Liver (tissue), 9 donors: ENCODE results near the gene CRYBG1. TPM values are rescaled to one million over a fixed set of nuclear protein-coding genes. Genes with fewer than 3 reads are reported as not detected.

Experiments
- DNase-seq: peaks from one replicate; pipeline ENCODE4 v3.0.0-alpha.2; 2017; ENCODE audit warnings: low spot score
- H3K27ac ChIP-seq, 2 donors: one replicate each; pipeline ENCODE4 v1.7.0; 2013; ENCODE audit warnings: inconsistent platforms in 2 of 2, low read length in 2 of 2, control low read depth in 1 of 2, low read depth in 1 of 2, mild to moderate bottlenecking in 1 of 2
- H3K27me3 ChIP-seq, 4 donors: one replicate each; pipeline versions ENCODE4 v1.6.1 to v1.7.0; 2013; ENCODE audit warnings: low read length in 3 of 4, inconsistent platforms in 1 of 4, mild to moderate bottlenecking in 1 of 4, moderate library complexity in 1 of 4; ENCODE audit not compliant: control insufficient read depth in 4 of 4, insufficient read depth in 4 of 4
- H3K36me3 ChIP-seq, 4 donors: one replicate each; pipeline versions ENCODE4 v1.6.1 to v1.7.0; 2013; ENCODE audit warnings: low read length in 3 of 4, mild to moderate bottlenecking in 3 of 4, low read depth in 1 of 4, moderate library complexity in 1 of 4; ENCODE audit not compliant: control insufficient read depth in 4 of 4, insufficient read depth in 3 of 4
- H3K4me1 ChIP-seq, 4 donors: one replicate each; pipeline versions ENCODE4 v1.6.1 to v1.7.0; 2013; ENCODE audit warnings: low read length in 3 of 4, mild to moderate bottlenecking in 3 of 4, moderate library complexity in 1 of 4; ENCODE audit not compliant: control insufficient read depth in 4 of 4, insufficient read depth in 4 of 4
- H3K4me3 ChIP-seq, 3 donors: one replicate each; pipeline versions ENCODE4 v1.6.1 to v1.7.0; 2013; ENCODE audit warnings: low read length in 3 of 3, control low read depth in 1 of 3, low read depth in 1 of 3, mild to moderate bottlenecking in 1 of 3
- H3K9ac ChIP-seq, 2 donors: one replicate each; pipeline ENCODE4 v1.7.0; 2013; ENCODE audit warnings: low read length in 2 of 2, mild to moderate bottlenecking in 2 of 2, moderate library complexity in 2 of 2, control low read depth in 1 of 2, low read depth in 1 of 2
- H3K9me3 ChIP-seq, 4 donors: one replicate each; pipeline versions ENCODE4 v1.6.1 to v1.7.0; 2013; ENCODE audit warnings: low read length in 3 of 4; ENCODE audit not compliant: control insufficient read depth in 4 of 4
- EGR1 ChIP-seq, 2 donors: IDR thresholded peaks; 2 replicates each; pipeline ENCODE4 v1.6.1; 2016 to 2018; ENCODE audit warnings: antibody characterized with exemption in 2 of 2, low read depth in 2 of 2
- FOXA1 ChIP-seq: IDR thresholded peaks from 2 replicates; pipeline ENCODE4 v1.6.1; 2016; ENCODE audit warnings: antibody characterized with exemption
- FOXA2 ChIP-seq: IDR thresholded peaks from 2 replicates; pipeline ENCODE4 v1.6.1; 2016; ENCODE audit warnings: antibody characterized with exemption
- GABPA ChIP-seq, 2 donors: IDR thresholded peaks in 1 of 2; conservative IDR thresholded peaks in 1 of 2; 2 replicates each; pipeline ENCODE4 v1.6.1; 2016; ENCODE audit warnings: antibody characterized with exemption in 2 of 2, mild to moderate bottlenecking in 1 of 2, moderate library complexity in 1 of 2
- HNF4A ChIP-seq, 2 donors: conservative IDR thresholded peaks; 2 replicates each; pipeline ENCODE4 v1.6.1; 2016; ENCODE audit warnings: antibody characterized with exemption in 2 of 2, mild to moderate bottlenecking in 2 of 2
- HNF4G ChIP-seq: IDR thresholded peaks from 2 replicates; pipeline ENCODE4 v1.6.1; 2016; ENCODE audit warnings: antibody characterized with exemption
- JUND ChIP-seq, 2 donors: IDR thresholded peaks; 2 replicates each; pipeline ENCODE4 v1.6.1; 2016; ENCODE audit warnings: antibody characterized with exemption in 2 of 2
- NR2F2 ChIP-seq: IDR thresholded peaks from 2 replicates; pipeline ENCODE4 v1.6.1; 2016; ENCODE audit warnings: antibody characterized with exemption
- RAD21 ChIP-seq, 2 donors: IDR thresholded peaks; 2 replicates each; pipeline ENCODE4 v1.6.1; 2016; ENCODE audit warnings: antibody characterized with exemption in 2 of 2, mild to moderate bottlenecking in 2 of 2
- RXRA ChIP-seq, 2 donors: IDR thresholded peaks; 2 replicates each; pipeline ENCODE4 v1.6.1; 2017 to 2018; ENCODE audit warnings: antibody characterized with exemption in 2 of 2, mild to moderate bottlenecking in 1 of 2
- SP1 ChIP-seq: IDR thresholded peaks from 2 replicates; pipeline ENCODE4 v1.6.1; 2018; ENCODE audit warnings: antibody characterized with exemption, mild to moderate bottlenecking
- TAF1 ChIP-seq: conservative IDR thresholded peaks from 2 replicates; pipeline ENCODE4 v1.6.1; 2016; ENCODE audit warnings: antibody characterized with exemption, mild to moderate bottlenecking
- YY1 ChIP-seq: IDR thresholded peaks from 2 replicates; pipeline ENCODE4 v1.6.1; 2016; ENCODE audit warnings: antibody characterized with exemption, mild to moderate bottlenecking
- WGBS: extraction: QIAGEN DNeasy Blood & Tissue Kit; methylation state at CpG from one replicate; pipeline ENCODE4 v1.1.7; 2013; 5-methylcytosine and 5-hydroxymethylcytosine counted together
- polyA plus RNA-seq, 2 donors: library from polyadenylated mRNA; stranded (reverse) in 1 of 2; unstranded in 1 of 2; fragments of 200-250 nt in 1 of 2; fragments of >200 nt in 1 of 2; fragmentation: Nextera tagmentation in 1 of 2; extraction: Ambion mirVana in 1 of 2; gene quantifications; one replicate each; pipeline versions ENCODE4 v1.2.1 to v1.2.3, GENCODE V29; 2013 to 2015
- total RNA-seq, 2 donors: library from RNA; depleted of rRNA; stranded (reverse); fragments of >200 nt; gene quantifications; one replicate each; pipeline ENCODE4 v1.2.3, GENCODE V29; 2014
- TF ChIP-seq, protein P1 (sequence below): IDR thresholded peaks from 2 replicates; pipeline ENCODE4 v1.6.1; 2016; ENCODE audit warnings: antibody characterized with exemption
- TF ChIP-seq, protein P2 (sequence below): IDR thresholded peaks from 2 replicates; pipeline ENCODE4 v1.6.1; 2016; ENCODE audit warnings: antibody characterized with exemption
- TF ChIP-seq, protein P3 (sequence below): fragments of 150-350 bp; IDR thresholded peaks from 2 replicates; pipeline ENCODE4 v1.5.1; 2017; ENCODE audit warnings: improper control_type of control experiment, low read depth, low read length; ENCODE audit not compliant: missing input control
- TF ChIP-seq, protein P4 (sequence below): IDR thresholded peaks from 2 replicates; pipeline ENCODE4 v1.6.1; 2016; ENCODE audit warnings: antibody characterized with exemption, mild to moderate bottlenecking
- TF ChIP-seq, protein P5 (sequence below): IDR thresholded peaks from 2 replicates; pipeline ENCODE4 v1.6.1; 2016; ENCODE audit warnings: antibody characterized with exemption
- donor health status: healthy.
- donor health status: healthy.
- donor health status: healthy.
- donor health status: healthy.
- donor health status: healthy.

The CRYBG1 gene
- total and polyA plus RNA-seq, 4 donors = 2.3 to 8.7 (median 4.0) TPM

DNA sequence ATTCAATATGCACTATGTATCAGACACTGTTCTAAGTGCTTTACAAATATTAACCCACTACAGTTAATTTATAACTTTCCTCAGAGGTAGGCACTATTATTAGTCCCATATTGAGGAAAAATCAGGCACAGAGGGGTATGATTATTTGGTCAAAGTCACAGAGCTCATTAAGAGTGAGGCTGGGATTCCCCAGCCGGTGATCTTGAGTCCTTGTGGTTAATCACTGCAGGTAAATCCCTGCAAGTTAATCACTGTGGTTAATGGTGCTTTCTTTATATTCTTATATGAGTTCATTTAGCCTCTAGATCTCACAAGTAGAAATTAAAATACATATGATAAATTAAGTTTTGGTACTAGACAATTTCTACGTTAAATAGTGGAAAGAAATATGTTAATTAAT is 9.2 kb downstream of the CRYBG1 start:
- Histone ChIP-seq H3K9ac (no peak overlapping the region), H3K36me3 (no peaks in the 10 kb centered on the region), H3K27ac (no peak overlapping the region), H3K9me3 (no peaks in the 10 kb centered on the region), H3K27me3 (peaks cover 0 to 3% (median 0%) of the 10 kb centered on the region in 4 donors), H3K4me1 (no peaks in the 10 kb centered on the region), H3K4me3 (no peak overlapping the region)
- 79% methylated on average over 2 of the region's 2 CpGs for WGBS
- no peak for TF ChIP-seq HNF4A (conservative IDR thresholded peaks at IDR 0.05)
- TF ChIP-seq RAD21 (IDR thresholded peaks at IDR 0.05) = no peak
- TF ChIP-seq RXRA (IDR thresholded peaks at IDR 0.05) = no peak
- no peak for TF ChIP-seq FOXA1
- no peak for TF ChIP-seq NR2F2
- TF ChIP-seq, protein P1, sequence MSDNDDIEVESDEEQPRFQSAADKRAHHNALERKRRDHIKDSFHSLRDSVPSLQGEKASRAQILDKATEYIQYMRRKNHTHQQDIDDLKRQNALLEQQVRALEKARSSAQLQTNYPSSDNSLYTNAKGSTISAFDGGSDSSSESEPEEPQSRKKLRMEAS = no peak
- TF ChIP-seq, protein P2, sequence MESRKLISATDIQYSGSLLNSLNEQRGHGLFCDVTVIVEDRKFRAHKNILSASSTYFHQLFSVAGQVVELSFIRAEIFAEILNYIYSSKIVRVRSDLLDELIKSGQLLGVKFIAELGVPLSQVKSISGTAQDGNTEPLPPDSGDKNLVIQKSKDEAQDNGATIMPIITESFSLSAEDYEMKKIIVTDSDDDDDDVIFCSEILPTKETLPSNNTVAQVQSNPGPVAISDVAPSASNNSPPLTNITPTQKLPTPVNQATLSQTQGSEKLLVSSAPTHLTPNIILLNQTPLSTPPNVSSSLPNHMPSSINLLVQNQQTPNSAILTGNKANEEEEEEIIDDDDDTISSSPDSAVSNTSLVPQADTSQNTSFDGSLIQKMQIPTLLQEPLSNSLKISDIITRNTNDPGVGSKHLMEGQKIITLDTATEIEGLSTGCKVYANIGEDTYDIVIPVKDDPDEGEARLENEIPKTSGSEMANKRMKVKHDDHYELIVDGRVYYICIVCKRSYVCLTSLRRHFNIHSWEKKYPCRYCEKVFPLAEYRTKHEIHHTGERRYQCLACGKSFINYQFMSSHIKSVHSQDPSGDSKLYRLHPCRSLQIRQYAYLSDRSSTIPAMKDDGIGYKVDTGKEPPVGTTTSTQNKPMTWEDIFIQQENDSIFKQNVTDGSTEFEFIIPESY = no peak
- TF ChIP-seq TAF1 = no peak
- no peak for TF ChIP-seq EGR1 (IDR thresholded peaks at IDR 0.05; ENCODE audit: low read depth in 2 of 2)
- TF ChIP-seq FOXA2 = no peak
- TF ChIP-seq GABPA (IDR thresholded peaks at IDR 0.05 in 1 of 2, conservative IDR thresholded peaks at IDR 0.05 in 1 of 2) = no peak
- TF ChIP-seq, protein P3, sequence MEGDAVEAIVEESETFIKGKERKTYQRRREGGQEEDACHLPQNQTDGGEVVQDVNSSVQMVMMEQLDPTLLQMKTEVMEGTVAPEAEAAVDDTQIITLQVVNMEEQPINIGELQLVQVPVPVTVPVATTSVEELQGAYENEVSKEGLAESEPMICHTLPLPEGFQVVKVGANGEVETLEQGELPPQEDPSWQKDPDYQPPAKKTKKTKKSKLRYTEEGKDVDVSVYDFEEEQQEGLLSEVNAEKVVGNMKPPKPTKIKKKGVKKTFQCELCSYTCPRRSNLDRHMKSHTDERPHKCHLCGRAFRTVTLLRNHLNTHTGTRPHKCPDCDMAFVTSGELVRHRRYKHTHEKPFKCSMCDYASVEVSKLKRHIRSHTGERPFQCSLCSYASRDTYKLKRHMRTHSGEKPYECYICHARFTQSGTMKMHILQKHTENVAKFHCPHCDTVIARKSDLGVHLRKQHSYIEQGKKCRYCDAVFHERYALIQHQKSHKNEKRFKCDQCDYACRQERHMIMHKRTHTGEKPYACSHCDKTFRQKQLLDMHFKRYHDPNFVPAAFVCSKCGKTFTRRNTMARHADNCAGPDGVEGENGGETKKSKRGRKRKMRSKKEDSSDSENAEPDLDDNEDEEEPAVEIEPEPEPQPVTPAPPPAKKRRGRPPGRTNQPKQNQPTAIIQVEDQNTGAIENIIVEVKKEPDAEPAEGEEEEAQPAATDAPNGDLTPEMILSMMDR = no peak
- TF ChIP-seq, protein P4, sequence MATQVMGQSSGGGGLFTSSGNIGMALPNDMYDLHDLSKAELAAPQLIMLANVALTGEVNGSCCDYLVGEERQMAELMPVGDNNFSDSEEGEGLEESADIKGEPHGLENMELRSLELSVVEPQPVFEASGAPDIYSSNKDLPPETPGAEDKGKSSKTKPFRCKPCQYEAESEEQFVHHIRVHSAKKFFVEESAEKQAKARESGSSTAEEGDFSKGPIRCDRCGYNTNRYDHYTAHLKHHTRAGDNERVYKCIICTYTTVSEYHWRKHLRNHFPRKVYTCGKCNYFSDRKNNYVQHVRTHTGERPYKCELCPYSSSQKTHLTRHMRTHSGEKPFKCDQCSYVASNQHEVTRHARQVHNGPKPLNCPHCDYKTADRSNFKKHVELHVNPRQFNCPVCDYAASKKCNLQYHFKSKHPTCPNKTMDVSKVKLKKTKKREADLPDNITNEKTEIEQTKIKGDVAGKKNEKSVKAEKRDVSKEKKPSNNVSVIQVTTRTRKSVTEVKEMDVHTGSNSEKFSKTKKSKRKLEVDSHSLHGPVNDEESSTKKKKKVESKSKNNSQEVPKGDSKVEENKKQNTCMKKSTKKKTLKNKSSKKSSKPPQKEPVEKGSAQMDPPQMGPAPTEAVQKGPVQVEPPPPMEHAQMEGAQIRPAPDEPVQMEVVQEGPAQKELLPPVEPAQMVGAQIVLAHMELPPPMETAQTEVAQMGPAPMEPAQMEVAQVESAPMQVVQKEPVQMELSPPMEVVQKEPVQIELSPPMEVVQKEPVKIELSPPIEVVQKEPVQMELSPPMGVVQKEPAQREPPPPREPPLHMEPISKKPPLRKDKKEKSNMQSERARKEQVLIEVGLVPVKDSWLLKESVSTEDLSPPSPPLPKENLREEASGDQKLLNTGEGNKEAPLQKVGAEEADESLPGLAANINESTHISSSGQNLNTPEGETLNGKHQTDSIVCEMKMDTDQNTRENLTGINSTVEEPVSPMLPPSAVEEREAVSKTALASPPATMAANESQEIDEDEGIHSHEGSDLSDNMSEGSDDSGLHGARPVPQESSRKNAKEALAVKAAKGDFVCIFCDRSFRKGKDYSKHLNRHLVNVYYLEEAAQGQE = no peak
- TF ChIP-seq, protein P5, sequence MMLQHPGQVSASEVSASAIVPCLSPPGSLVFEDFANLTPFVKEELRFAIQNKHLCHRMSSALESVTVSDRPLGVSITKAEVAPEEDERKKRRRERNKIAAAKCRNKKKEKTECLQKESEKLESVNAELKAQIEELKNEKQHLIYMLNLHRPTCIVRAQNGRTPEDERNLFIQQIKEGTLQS = no peak
- no peak for TF ChIP-seq YY1
- DNase-seq = no peak

DNA sequence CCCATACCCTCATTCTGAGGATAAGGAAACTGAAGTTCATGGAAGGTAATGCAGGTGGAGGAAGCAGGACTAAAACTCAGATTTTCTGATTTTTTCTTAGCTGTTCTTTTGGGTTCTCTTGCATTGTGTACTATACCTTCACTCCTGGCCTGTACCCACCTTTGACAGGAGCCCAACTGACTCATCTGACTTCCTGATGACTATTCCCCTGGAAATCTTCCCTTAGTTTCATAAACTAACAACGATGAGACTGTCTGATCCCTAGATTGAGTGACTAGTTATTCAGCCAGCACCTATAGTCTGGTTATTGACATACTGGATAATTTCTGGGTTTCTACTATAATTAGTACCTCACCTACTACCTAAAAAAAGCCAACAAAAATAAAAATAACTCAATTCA is 10.1 kb downstream of the CRYBG1 start:
- no peak for DNase-seq
- no peaks in the 10 kb centered on the region for H3K4me1 ChIP-seq
- 68% methylated on average over 1 of the region's 1 CpG for WGBS
- TF ChIP-seq SP1 = no peak
- TF ChIP-seq TAF1 = no peak
- TF ChIP-seq, protein P1 = no peak
- no peak for TF ChIP-seq NR2F2
- TF ChIP-seq, protein P5 = no peak
- TF ChIP-seq FOXA1 = no peak
- TF ChIP-seq, protein P2 = no peak
- TF ChIP-seq HNF4G = no peak
- no peak for TF ChIP-seq JUND (IDR thresholded peaks at IDR 0.05)
- TF ChIP-seq, protein P3 = no peak
- TF ChIP-seq FOXA2 = no peak
- H3K27ac ChIP-seq = no peak overlapping the region
- no peak overlapping the region for H3K9ac ChIP-seq
- no peaks in the 10 kb centered on the region for H3K36me3 ChIP-seq
- no peaks in the 10 kb centered on the region for H3K9me3 ChIP-seq
- H3K27me3 ChIP-seq = peaks cover 0 to 3% (median 0%) of the 10 kb centered on the region in 4 donors
- no peak overlapping the region for H3K4me3 ChIP-seq
